ENCODE data around the gene HYI.
"Not testable (repeated sequence)": the region's sequence is repeated elsewhere in the genome, so short reads cannot be mapped to it uniquely, and the experiment has no call there.

The HYI gene

DNA sequence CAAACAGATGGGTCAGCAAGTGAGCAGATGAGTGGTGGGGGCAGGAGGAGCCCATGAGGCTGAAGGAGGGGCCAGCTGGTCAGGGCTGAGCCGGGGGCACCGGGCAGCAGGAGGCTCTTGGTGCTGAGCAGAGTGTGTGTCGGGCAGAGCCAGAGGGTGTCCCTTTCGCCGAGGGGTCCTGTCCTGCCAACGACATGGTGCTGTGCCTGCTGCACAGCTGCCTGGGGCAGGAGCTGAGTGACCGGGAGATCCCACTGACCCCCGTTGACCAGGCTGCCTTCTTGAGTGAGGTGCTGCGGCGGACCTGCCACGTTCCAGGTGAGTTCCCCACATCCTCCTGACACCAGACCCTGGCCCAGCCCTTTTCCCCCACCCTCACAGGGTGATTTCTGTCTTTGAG is 27.5 kb downstream of the HYI start:
- DNase-seq = no peak

DNA sequence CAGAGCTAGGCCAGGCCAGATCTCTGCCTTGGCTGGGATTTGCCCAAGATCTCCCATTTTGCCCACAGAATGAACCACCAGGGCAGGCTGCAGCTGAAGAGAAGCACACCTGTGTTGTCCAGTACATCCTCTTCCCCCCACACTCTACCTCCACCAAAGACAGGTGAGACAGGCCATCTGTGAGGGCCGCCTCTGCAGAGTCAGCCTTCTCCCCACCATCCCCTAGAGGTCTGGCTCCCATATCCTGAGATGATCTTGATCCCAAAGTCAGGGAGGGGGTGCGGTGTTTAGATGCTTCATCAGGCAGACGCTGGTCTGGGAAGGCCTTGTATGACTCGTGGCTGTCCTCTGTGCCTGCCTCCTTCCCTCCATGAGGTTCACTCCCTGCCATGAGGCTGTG is 28.7 kb downstream of the HYI start:
- no peak for DNase-seq

DNA sequence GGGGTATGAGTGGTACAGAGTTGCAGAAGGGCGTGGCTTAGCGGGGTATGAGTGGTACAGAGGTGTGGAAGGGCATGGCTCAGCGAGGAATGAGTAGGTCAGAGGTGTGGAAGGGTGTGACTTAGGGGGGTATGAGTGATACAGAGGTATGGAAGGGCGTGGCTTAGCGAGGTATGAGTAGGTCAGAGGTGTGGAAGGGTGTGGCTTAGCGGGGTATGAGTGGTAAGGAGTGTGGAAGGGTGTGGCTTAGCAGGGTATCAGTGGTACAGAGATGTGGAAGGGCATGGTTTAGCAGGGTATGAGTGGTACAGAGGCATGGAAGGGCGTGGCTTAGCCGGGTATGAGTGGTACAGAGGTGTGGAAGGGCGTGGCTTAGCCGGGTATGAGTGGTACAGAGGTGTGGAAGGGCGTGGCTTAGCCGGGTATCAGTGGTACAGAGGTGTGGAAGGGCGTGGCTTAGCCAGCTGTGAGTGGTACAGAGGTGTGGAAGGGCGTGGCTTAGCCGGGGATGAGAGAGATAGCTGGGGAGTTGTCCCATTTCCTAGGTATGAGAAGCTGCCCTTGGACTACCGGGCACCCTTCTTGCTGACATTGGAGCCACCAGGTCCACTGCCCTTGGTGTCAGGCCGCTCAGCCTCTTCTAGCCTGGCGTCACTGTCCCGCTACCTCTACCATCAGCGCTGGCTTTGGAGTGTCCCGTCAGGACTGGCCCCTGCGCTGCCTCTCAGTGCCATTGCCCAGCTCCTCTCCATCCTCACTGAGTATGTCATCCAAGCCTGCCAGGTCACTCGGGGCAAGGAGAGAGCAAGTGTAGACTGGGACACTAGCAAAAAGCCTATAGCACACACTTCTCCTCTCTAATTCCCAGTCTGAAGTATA is 29.8 kb downstream of the HYI start:
- no peak for DNase-seq

DNA sequence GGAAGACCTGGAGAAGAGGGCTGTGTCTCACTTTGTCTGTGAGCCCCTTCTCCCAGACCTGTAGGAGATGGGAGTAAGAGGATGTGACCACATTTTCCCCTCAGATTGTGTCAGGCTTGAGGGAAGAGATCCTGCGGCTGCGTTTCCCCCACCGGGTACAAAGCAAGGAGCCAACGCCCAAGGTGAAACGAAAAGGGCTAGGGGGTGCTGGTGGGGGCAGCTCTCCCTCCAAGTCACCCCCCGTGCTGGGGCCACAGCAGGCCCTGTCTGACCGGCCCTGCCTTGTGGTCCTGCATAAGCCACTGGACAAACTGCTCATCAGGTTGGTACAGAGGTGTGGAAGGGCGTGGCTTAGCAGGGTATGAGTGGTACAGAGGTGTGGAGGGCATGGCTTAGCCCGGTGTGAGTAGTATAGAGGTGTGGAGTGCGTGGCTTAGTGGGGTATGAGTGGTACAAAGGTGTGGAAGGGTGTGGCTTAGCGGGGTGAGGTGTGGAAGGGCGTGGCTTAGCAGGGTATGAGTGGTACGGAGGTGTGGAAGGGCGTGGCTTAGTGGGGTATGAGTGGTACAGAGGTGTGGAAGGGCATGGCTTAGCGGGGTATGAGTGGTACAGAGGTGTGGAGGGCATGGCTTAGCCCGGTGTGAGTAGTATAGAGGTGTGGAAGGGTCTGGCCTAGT is 30.6 kb downstream of the HYI start:
- no peak for DNase-seq

DNA sequence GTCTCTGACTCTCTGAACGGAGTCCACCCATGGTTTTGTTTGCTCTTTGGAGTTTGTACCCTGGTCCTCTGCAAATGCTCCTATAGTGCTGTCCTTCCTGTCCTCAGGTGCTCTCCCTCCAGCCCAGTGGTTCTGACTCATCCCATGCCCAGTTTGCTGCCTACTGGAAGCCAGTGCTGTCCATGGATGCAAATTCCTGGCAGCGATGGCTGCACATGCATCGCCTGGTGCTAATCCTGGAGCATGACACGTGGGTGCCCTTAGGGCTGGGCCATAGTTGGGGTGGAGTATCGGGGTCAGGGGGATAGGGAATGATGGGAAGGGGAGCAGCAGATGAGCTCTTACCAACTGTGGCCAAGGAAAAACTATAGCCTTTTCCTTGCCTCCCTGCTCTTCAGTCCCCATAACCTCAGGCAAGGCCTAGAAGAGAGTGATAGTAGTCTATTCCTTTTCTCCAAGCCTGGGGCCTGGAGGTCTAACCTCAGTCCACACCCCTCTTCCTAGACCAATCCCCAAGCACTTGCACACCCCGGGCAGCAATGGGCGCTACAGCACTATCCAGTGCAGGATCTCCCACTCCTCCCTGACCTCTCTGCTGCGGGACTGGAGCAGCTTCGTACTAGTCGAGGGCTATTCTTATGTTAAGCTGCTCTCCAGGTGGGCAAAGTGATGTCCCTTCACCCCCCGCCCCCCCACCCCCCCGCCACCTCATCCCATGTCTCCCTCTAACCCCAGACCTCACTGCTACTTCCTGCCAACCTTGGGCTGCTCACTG is 31.6 kb downstream of the HYI start:
- DNase-seq = no peak

DNA sequence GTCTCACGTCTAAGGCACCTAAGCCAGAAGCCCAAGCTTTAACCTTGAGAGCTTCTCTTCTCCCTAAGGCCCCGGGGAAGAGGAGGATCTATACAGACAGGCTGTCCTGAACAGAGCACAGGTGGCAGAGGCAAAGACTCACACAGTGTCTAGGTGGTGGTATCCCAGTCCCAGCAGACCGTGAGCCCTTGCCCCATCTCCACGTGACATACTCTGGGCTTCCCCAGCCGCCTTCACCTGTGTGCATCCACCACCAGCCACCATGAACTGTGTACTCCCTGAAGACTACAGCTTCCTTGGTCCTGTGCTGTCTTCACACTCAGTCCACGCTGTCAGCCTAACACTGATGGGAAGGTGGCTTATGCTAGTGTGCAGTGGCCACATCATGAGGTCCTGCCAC is 32.3 kb downstream of the HYI start:
- DNase-seq = no peak

DNA sequence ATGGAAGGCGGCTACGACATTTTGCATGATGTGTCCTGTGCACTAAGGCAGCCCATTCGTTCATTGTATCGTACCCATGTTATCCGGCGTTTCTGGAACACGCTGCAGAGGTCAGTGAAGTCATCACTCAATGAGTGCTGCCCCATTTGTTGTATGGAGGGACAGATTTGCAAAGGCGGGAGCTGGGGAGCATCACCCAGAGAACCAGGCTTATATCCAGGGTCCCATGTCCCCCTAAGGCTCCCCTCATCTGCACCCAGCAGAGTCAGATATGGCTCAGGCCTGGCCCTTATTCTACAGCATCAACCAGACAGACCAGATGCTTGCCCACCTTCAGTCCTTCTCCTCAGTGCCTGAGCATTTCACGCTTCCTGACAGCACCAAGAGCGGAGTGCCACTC is 32.9 kb downstream of the HYI start:
- DNase-seq = no peak

DNA sequence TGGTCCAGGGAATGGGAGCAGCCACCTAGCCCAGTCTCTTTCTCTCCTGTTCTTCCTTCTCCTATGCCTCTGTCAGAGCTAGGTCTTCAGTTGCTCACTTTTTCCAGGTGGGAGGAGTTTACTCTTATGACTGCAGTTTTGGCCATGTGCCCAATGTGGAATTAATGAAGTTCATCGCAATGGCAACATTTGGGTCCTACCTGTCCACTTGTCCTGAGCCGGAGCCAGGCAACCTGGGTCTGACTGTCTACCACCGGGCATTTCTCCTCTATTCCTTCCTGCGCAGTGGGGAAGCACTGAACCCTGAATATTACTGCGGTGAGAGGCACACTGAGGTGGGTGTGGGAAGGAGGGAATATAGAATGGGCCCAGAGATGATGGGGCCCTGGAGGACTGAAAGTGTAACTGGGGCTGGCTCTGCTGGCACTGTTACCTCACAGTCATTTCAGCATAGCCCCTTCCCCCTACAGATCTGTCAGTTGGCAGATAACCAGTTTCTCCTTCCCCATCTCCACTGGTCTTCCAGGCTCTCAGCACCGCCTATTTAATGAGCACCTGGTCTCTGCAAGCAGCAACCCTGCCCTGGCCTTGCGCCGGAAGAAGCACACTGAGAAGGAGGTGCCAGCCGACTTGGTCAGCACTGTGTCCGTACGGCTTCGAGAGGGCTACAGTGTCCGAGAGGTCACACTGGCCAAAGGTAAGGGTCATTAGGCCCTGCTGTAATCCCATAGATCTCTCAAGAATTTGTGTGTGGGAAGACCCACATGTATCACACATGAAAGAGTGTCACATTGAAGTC is 33.9 kb downstream of the HYI start:
- DNase-seq = no peak

DNA sequence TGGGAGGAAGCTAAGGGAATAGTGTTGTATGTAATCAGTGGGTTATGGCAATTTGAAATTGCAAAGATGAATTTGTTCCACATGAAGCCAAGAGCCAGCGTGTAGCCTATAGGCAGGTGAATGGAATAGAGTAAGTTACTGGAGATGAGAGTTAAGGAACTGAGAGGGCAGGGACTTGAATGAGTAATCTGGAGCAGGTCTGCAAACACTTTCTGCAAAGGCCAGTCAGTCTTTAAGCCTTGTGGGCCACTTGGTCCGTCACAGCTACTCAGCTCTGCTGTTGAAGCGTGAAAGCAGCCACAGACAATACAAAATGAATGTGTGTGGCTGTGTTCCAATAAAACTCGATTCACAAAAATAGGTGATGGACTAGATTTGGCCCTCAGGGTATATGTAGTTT is 34.9 kb downstream of the HYI start:
- no peak for DNase-seq

DNA sequence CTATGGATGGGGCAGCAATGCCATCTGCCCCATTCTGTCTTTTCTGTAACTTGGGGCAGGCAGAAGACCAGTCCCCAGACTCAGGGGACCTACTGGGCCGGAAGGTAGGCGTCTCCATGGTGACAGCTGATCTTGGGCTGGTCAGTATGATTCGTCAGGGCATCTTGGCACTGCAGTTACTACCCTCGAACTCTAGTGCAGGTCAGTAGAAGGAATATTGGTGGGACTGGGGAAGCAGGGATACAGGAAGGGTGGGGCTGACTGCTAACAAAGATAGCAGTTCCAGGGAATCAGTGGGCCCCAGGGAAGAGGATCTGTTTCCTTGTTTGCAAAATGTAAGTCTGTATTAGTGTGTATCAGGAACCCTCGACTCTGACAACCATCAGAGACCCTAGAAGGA is 37.8 kb downstream of the HYI start:
- DNase-seq = no peak

DNA sequence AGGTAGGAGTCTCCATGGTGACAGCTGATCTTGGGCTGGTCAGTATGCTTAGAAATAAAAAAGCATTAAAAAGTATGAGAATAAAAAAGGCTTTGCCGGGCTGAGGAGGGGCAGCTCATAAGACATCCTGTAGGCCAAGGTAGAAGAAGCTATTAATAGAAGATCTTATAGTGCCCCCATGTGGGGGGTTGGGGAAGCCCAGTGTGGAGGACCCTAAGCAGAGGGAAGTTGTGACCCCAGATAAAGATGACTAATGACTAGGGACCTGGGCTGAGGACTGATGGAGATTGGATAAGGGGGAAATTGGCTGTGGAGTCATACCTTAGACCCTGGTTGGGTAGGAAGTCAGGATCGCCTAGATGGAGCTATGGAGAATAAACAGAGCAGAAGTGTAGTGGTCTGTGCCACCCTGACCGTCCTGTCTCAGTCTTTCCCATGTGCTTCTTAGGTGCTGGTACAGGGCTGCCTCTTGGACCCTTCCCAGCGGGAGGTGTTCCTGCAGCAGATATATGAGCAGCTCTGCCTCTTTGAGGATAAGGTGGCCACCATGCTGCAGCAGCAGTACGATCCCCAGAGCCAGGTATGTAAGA is 39.0 kb downstream of the HYI start:
- peak; percentile 55 for DNase-seq

DNA sequence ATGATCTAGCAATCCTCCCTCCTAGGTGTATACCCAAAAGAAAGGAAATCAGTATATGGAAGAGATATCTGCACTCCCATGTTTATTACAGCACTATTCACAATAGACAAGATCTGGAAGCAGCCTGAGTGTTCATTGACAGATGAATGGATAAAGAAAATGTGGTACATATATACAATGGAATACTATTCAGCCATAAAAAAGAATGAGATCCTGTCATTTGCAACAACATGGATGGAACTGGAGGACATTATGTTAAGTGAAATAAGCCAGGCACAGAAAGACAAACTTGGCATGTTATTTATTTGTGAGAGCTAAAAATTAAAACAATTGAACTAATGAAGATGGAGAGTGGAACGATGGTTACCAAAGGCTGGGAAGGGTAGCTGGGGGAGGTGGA is 40.3 kb downstream of the HYI start:
- not testable (repeated sequence) for DNase-seq

DNA sequence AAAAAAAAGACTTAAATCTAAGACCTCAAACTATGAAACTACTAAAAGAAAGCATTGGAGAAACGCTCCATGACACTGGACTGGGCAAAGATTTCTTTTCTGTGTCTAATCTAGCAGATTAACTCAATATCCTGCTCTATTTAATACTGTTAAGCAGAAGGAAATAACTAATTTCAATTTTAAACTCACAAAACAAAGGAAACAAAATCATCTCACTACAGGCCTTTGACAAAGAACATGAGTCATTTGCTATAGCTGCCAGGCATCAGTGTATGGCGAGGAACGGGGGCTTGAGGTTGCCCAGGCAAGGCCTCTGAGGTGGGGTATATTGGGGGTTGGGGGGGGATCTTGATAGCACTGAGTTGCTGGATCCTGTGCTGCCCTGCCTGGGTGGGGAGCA is 43.2 kb downstream of the HYI start:
- DNase-seq = no peak

DNA sequence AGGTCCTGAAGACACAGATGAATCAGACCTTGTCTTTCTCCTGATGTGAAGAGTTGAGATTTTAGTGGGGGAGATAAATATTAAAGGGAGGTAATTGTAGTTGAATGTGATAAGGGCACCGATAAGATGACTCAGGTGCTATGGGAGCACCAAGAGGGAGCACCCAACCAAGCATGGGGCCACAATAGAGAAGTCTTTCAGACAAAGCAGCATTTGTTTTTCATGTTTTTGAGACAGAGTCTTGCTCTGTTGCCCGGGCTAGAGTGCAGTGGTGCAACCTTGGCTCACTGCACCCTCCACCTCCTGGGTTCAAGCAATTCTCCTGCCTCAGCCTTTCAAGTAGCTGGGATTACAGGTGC is 47.9 kb downstream of the HYI start:
- no peak for DNase-seq

DNA sequence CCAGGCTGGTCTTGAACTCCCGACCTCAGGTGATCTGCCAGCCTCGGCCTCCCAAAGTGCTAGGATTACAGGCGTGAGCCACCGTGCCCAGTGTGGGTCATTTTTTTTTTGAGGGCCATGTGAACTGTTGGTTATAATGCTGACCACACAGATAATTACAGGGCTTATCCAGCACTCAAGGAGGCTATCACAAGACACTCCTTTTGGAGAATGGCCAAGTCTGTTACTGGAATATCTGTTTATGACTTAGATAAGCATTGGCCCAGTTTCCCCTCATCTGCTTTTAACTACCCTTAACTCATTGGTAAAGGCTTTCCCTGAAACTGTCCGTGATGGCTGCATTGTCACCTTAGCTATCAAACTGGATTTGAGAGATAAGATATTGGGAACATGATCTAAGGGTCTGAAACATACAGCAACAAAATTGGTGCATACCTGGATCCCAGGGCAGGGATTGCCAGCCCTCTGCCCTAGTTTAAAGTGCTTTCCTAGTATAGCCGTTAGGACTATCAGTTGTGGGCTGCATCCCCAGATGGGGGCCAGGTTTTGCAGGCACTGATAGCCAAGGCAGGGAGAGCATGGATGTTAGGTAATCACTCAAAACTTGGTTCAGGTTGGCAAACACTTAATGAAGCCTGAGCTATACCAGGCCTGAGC is 48.4 kb downstream of the HYI start:
- no peak for DNase-seq

DNA sequence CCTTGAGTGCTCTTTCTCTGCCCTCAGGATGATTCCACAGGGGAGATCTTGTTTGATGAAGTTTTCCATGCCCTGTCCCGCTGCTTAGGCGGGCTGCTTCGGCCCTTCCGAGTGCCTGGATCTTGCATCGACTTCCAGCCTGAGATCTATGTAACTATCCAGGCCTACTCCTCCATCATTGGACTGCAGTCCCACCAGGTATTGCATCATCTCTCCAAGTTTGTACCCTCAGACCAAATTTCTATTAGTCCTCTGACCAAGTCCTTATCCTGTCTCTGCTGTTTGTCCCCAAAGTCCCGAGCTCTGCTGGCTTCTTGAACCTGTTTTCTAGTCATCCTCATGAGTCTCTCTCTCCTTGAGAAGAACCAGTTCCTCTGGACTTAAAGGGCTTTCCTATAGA is 49.4 kb downstream of the HYI start:
- no peak for DNase-seq

DNA sequence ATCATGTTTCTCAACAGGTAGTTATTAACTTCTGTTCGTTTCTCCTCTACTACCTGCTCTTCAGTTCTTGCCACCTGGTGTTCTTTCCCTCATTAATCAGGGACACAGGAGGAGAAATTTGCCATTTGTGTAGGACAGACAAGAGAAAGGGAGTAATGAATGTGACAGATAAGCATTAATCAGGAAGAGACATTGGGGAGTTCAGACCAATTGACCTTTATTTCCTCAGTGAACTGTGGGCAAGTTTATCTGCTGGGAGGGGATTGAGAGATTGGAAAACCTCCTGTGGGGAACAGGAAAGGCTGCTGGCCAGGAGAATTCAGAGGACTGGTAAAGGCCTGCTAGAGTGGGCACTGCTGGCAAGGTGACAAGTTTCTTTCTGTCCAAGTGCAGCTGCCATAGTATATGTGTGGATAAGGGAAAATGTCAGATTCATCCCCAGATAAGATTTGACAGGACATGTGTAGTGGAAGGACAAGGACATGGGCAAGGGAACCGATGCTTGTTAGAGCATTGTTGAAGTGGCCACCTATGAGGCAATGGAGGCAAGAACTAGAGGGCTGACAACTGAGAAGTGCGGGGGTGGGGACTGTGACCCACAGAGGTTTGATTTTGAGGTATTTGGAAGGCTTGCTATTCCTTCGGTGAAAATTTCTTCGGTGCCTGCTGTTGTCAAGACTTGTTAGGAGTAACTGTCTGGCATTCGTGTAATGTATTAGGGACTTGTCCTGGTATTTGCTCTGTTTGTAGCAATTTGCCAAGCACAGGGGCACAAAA is 51.5 kb downstream of the HYI start:
- DNase-seq = no peak
